HG02870 (cell line): Measurements from ENCODE around the gene MACROD2.

ENCODE experiments used
- ATAC-seq: cut with Tn5 transposase; IDR thresholded peaks from one replicate; pipeline ENCODE4 v1.9.1; 2021; ENCODE audit warnings: mild to moderate bottlenecking, moderate library complexity; ENCODE audit not compliant: unreplicated experiment

The MACROD2 gene

DNA sequence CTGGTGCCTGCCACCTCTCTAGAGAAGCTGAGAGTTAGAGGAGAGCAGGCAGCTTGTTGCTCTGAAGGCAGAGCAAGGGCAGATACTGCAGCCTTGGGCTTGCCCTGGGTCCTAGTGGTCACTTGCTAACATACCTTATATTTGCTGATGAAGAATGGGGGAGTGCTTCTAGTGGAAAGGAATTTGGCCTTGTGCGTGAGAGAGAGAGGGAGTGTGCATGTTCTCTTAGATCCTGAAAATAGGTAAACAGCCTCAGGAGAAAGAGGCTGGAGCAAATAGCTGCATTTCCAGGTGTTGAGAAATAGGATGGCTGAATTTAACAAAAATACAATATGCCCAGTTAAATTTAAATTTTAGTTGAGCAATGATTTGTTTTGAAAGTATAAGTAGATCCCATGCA, 1066.6 kb downstream of the MACROD2 start:
- no peak for ATAC-seq

DNA sequence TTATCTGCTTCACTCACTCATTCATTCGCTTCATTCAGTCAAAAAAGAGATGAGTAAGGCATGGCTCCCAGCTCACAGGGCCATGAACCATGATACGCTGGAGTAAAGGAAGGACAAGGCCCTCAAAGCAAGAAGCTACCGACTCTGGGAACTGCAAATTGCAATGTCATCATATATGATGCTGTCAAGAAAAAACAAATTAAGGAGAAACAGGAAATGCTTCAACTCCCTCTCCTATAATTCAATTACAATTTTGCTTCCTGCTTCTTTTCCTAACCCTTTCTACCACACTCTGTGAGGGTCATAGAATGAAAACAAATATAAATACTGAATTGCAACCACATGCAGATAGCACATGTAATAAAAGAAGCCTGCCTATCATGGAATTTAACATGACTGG, 1067.8 kb downstream of the MACROD2 start:
- no peak for ATAC-seq

DNA sequence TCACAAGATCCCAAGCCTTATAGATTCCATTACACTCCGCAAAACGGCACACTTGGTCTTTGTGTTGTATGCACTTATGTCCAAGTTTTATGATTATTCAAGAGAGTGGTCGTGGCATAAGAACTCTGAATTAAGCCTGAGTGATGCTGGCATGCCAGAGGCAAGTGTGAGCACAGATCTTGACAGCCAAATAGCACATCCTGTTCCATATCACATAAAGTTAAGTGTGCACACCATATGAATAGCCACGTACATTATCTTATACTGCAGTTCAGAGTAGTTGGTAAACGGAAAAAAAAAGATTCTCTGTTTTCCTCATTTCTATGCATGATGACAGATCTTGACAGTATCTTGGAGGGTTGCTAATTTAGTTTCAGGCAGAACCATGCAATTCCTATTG, 1069.4 kb downstream of the MACROD2 start:
- no peak for ATAC-seq

GRCh38 chr20:15065794-15066193, 1070.5 kb downstream of the MACROD2 start:
- no peak for ATAC-seq

- no peak for ATAC-seq
Measured at GRCh38 chr20:15068486-15068885, 1073.2 kb downstream of the MACROD2 start.

- no peak for ATAC-seq
Measured at GRCh38 chr20:15069355-15069754, 1074.0 kb downstream of the MACROD2 start.

GRCh38 chr20:15071085-15071808, 1075.9 kb downstream of the MACROD2 start:
- no peak for ATAC-seq

GRCh38 chr20:15072316-15072715, 1077.0 kb downstream of the MACROD2 start:
- no peak for ATAC-seq

DNA sequence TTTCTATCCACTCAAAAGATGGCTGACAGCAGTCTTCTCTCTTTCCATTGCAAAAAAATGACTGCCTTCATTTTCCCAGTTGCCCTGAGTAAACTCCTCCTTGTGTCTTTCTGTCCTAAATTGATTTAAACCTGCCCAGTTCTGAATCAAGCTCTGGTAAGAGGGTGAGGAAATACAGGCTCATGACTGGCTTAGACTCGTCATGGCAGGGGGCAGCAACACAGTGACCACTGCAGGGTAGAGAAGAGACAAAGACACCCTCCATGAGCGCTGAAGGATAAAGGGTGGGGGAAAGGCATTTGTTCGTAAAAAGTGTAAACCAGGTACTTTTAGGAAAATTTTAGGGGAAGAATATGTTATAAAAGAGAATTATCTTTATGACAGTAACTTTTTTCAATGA, 1080.3 kb downstream of the MACROD2 start:
- no peak for ATAC-seq

GRCh38 chr20:15076785-15077184, 1081.5 kb downstream of the MACROD2 start:
- no peak for ATAC-seq

GRCh38 chr20:15077733-15078250, 1082.5 kb downstream of the MACROD2 start:
- ATAC-seq: no peak

DNA sequence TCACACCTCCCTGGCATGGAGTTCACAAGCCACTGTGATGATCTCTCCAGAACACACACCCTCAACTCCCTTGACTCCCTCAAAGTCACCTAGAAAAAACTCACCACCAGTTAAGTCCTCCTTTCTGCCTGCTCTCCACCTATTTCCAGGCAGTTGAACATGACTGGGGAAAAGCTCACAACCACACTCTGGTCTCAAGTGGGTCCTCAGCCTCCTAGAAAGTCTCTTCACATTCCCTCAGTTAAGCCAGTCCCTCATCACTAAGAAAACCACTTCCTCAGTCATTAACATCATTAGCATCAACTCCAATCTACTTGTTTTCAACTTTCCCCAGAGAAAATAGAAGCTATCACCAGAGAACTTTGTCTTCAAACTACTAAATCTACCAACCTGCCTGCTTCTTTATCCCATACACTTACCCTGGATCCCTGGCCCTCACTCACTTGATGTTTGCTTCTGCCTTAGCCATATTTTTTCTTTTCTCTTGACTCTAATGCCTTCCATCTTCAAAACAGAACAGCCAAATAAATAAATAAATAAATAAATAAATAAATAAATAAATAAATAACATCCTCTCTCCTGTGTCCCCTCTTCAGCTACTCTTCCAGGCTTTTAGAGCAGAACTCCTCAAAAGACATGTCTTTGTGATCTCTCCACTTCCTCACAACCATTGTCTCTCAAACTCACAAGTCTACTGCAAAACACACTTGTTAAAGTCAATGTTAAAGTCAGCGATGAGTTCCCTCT, 1084.5 kb downstream of the MACROD2 start:
- ATAC-seq: no peak

- ATAC-seq: no peak
Measured at GRCh38 chr20:15081261-15081660, 1085.9 kb downstream of the MACROD2 start.

DNA sequence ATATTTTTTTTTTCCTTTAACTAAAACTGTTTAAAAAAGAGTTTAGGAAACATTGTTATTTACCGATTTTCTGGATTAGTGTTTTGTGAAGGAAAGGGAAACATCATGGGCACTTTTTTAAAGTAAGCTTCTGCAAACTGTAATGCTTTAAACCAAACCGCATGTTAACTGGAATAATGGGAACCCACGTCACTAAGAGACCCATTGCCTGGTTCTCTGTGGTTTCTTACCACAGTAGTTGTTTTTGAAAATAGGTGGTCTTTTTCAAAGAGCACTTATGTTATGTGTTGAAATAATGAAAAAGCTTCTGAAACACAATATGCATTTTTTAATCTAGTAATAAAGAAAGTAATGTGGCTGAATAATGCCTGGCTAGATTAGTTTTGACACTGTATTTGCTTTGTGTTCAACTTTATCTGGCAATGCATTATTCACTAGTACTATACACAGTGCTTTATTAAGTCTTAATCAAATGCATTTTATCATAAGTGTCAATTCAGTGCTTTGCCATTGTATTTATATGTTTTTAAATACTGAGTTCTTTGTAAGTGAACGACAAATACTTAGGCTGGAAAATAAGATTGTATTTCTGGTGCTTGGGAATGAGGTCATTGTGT, 1096.2 kb downstream of the MACROD2 start:
- ATAC-seq: no peak

- ATAC-seq: no peak
Measured at GRCh38 chr20:15098351-15098750, 1103.0 kb downstream of the MACROD2 start.

DNA sequence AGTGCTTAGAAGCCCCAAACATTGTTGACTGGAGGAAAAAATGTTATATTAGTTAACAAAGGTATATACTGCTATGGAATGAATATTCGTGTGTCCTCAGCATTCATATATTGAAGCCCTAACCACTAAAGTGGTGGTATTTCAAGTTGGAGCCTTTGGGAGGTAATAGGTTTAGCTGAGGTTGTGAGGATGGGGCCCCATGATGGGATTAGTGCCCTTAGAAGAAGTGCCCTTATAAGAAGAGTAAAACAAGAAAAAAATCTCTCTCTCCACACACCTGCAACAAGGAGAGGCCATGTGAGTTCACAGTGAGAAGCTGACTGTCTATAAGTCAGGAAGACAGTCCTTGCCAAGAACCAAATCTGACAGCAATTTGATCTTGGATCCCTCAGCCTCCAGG, 1103.8 kb downstream of the MACROD2 start:
- no peak for ATAC-seq

- no peak for ATAC-seq
Measured at GRCh38 chr20:15100506-15101160, 1105.3 kb downstream of the MACROD2 start.

GRCh38 chr20:15107931-15108330, 1112.6 kb downstream of the MACROD2 start:
- no peak for ATAC-seq

DNA sequence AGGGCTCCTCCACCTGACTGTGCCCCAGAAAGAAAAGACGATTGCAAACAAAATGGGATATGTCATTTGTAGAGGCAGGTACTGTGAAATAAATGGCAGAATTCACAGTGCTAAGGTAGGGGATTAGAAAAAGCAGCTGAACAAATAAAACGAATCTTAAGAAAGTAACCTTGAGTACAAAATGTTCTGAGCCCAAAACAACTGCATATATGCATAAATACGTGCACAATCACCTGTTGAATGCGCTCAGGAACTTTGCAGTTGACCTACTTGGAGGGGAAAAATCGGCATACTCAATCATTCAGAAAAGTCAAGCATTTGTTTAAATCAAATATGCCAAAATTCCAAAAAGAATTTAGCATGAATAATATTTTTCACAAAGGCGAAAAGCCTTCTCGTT, 1114.2 kb downstream of the MACROD2 start:
- no peak for ATAC-seq

GRCh38 chr20:15111654-15112053, 1116.3 kb downstream of the MACROD2 start:
- no peak for ATAC-seq

- no peak for ATAC-seq
Measured at GRCh38 chr20:15113144-15113773, 1117.9 kb downstream of the MACROD2 start.
